ENCODE measurements around the gene C17orf75. TPM values are rescaled to one million over a fixed set of nuclear protein-coding genes. Genes with fewer than 3 reads are reported as not detected.

Gene C17orf75
- total and polyA plus RNA-seq, 10 donors, result 9.3 to 25.8 (median 14.5) TPM

DNA sequence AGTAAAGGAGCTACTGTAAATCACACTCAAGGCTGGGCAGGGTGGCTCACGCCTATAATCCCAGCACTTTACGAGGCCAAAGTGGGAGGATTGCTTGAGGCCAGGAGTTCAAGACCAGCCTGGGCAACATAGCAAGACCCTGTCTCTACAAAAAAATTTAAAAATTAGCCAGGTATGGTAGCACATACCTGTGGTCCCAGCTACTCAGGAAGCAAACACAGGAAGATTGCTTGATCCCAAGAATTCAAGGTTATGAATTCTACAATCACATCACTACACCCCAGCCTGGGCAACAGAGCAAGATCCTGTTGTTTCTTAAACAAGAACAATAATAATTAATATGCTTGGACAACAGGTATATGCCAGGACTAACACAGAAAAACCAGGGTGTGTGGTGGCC, 63.2 kb downstream of the C17orf75 start:
- WGBS, 5 donors, result 89 to 97% (median 94%) methylated on average over 2 of the region's 2 CpGs

More for the DNA sequence above, 63.2 kb downstream of the C17orf75 start:
- Histone ChIP-seq H3K27ac (no peak overlapping the region), H3K4me1 (peaks cover 0 to 10% (median 2%) of the 10 kb centered on the region in 6 donors), H3K27me3 (replicated peaks in 1 of 7) (peaks cover 0 to 36% (median 3%) of the 10 kb centered on the region in 7 donors), H3K9me3 (no peaks in the 10 kb centered on the region), H3K36me3 (no peaks in the 10 kb centered on the region), H3K4me3 (no peak overlapping the region)
- no peak for TF ChIP-seq POLR2AphosphoS5 (IDR thresholded peaks at IDR 0.05)
- no peak for TF ChIP-seq POLR2A (IDR thresholded peaks at IDR 0.05)
- TF ChIP-seq, protein P1, sequence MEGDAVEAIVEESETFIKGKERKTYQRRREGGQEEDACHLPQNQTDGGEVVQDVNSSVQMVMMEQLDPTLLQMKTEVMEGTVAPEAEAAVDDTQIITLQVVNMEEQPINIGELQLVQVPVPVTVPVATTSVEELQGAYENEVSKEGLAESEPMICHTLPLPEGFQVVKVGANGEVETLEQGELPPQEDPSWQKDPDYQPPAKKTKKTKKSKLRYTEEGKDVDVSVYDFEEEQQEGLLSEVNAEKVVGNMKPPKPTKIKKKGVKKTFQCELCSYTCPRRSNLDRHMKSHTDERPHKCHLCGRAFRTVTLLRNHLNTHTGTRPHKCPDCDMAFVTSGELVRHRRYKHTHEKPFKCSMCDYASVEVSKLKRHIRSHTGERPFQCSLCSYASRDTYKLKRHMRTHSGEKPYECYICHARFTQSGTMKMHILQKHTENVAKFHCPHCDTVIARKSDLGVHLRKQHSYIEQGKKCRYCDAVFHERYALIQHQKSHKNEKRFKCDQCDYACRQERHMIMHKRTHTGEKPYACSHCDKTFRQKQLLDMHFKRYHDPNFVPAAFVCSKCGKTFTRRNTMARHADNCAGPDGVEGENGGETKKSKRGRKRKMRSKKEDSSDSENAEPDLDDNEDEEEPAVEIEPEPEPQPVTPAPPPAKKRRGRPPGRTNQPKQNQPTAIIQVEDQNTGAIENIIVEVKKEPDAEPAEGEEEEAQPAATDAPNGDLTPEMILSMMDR (IDR thresholded peaks at IDR 0.05 in 8 of 11, conservative IDR thresholded peaks at IDR 0.05 in 3 of 11), result no peak
- intact Hi-C loops (cut with DNase I; ENCODE audit: low total_unique reads), result no loop called here
- DNase-seq, result no peak

Small RNA genes within 50 kb of the gene (microRNA-seq; reads per million reads assigned to microRNA genes)
- 0.85 to 1.8 (median 1.1) reads per million in 3 donors for gene MIR632

Other genes with a start within 250 kb of the C17orf75 start
- 10 to 100 TPM; 30.1 to 57.1 (median 35.3) TPM for gene RHOT1, start 199.7 kb downstream of the C17orf75 start, total RNA-seq
- gene RHOT1, start 199.7 kb downstream of the C17orf75 start, polyA plus RNA-seq, result 10 to 100 TPM; 21.2 to 25.7 (median 25.1) TPM
- under 1 TPM in 5 of 7 donors, not detected in 2; 0.07 to 0.72 (median 0.32) TPM for gene RHBDL3, start 76.3 kb downstream of the C17orf75 start, total RNA-seq
- gene RHBDL3, start 76.3 kb downstream of the C17orf75 start, polyA plus RNA-seq, result under 1 TPM in 2 of 3 donors, not detected in 1; 0.06 TPM
- 100 to 1,000 TPM; 187 to 300 (median 215) TPM for gene ZNF207, start 8.0 kb upstream of the C17orf75 start, total RNA-seq
- gene ZNF207, start 8.0 kb upstream of the C17orf75 start, polyA plus RNA-seq, result 10 to 100 TPM; 38.9 to 58.0 (median 48.8) TPM
- 10 to 100 TPM; 43.0 to 84.8 (median 68.9) TPM for gene PSMD11, start 102.3 kb upstream of the C17orf75 start, total RNA-seq
- 10 to 100 TPM; 28.0 to 35.2 (median 35.1) TPM for gene PSMD11, start 102.3 kb upstream of the C17orf75 start, polyA plus RNA-seq
- gene CDK5R1, start 144.8 kb upstream of the C17orf75 start, total RNA-seq, result 10 to 100 TPM; 13.0 to 28.2 (median 20.3) TPM
- 10 to 100 TPM; 13.5 to 26.3 (median 13.6) TPM for gene CDK5R1, start 144.8 kb upstream of the C17orf75 start, polyA plus RNA-seq

Measured in spleen (tissue), 11 donors.